Aorta (tissue), 5 donors: ENCODE measurements around the gene RASAL3. TPM values are rescaled to one million over a fixed set of nuclear protein-coding genes. Genes with fewer than 3 reads are reported as not detected.
A peak's percentile ranks its signal among the peaks of the same experiment; 100 is the strongest.

Experiments
- ATAC-seq: fragments of 200-7000 bp; cut with Tn5 transposase; one replicate; pipeline ENCODE4 v1.9.1; 2022; ENCODE audit warnings: moderate library complexity; ENCODE audit not compliant: low FRiP score
- DNase-seq, 2 donors: peaks; one replicate each; pipeline ENCODE4 v3.0.0-alpha.2; 2020
- H3K27ac ChIP-seq, 2 donors: one replicate each; pipeline ENCODE4 v1.5.1; 2013; ENCODE audit warnings: low read length in 2 of 2, mild to moderate bottlenecking in 2 of 2, moderate library complexity in 2 of 2, control low read depth in 1 of 2, inconsistent platforms in 1 of 2, low read depth in 1 of 2
- H3K27me3 ChIP-seq, 2 donors: one replicate each; pipeline ENCODE4 v1.6.1; 2013; ENCODE audit warnings: control low read depth in 1 of 2, low read length in 1 of 2, mild to moderate bottlenecking in 1 of 2, moderate library complexity in 1 of 2; ENCODE audit not compliant: insufficient read depth in 2 of 2, control insufficient read depth in 1 of 2
- H3K36me3 ChIP-seq, 2 donors: one replicate each; pipeline ENCODE4 v1.6.1; 2013; ENCODE audit warnings: control low read depth in 1 of 2, low read length in 1 of 2, mild to moderate bottlenecking in 1 of 2; ENCODE audit not compliant: insufficient read depth in 2 of 2, control insufficient read depth in 1 of 2
- H3K4me1 ChIP-seq, 2 donors: one replicate each; pipeline ENCODE4 v1.6.1; 2013; ENCODE audit warnings: low read length in 2 of 2, control low read depth in 1 of 2, mild to moderate bottlenecking in 1 of 2, moderate library complexity in 1 of 2; ENCODE audit not compliant: insufficient read depth in 2 of 2, control insufficient read depth in 1 of 2
- H3K4me3 ChIP-seq, 2 donors: one replicate each; pipeline ENCODE4 v1.5.1; 2013; ENCODE audit warnings: low read length in 2 of 2, control low read depth in 1 of 2, mild to moderate bottlenecking in 1 of 2
- H3K9me3 ChIP-seq: one replicate; pipeline ENCODE4 v1.6.1; 2013; ENCODE audit warnings: mild to moderate bottlenecking, low read length; ENCODE audit not compliant: control insufficient read depth
- WGBS, 2 donors: extraction: QIAGEN DNeasy Blood & Tissue Kit; methylation state at CpG; one replicate each; pipeline ENCODE4 v1.1.7; 2013; 5-methylcytosine and 5-hydroxymethylcytosine counted together
- intact Hi-C, 2 donors: fragments of 100-400 bp; cut with DNase I; formaldehyde crosslinking; loops; one replicate each; pipeline versions ENCODE4 v1.14.2 to v1.15.0; 2022
- long read RNA-seq, 2 donors: library from polyadenylated mRNA; unstranded; transcript quantifications; one replicate each; pipeline ENCODE4 v2.0.0, GENCODE V29; 2020 to 2021
- polyA plus RNA-seq, 2 donors: library from polyadenylated mRNA; stranded (reverse); fragments of 200-250 nt; gene quantifications; one replicate each; pipeline ENCODE4 v1.2.3, GENCODE V29; 2013
- total RNA-seq, 2 donors: library from RNA; stranded (reverse); fragmentation: NEBNext Ultra II Directional; extraction: Animal tissue kit (Norgen Biotek cat#: 25700); gene quantifications; one replicate each; pipeline ENCODE4 v1.2.1, GENCODE V29; 2021
- donor health status: healthy with polysubstance abuse.
- donor health status: Bipolar disorder and iron deficiency.
- donor health status: DM: no; HTN: no; CAD: no.
- donor health status: DM: no; HTN: no; CAD: no.
- donor health status: DM: yes; HTN: yes; CAD: no.

RASAL3 gene
- 10 to 100 TPM in 1 of 2 donors, 1 to 10 TPM in 1; 6.3 to 10.9 TPM for total RNA-seq
- polyA plus RNA-seq, result 1 to 10 TPM in 1 of 2 donors, under 1 TPM in 1; 0.90 to 3.3 TPM
- long read RNA-seq, donor 1, partial matches to known transcripts, result 5 of 6 reads
- long read RNA-seq, donor 1, other reads (novel, unspliced or antisense), result 1 of 6 reads
- long read RNA-seq, donor 2, partial matches to known transcripts, result 10 of 15 reads
- long read RNA-seq, donor 2, other reads (novel, unspliced or antisense), result 1 of 15 reads

- intact Hi-C loops, result loop anchor here in 1 of 2 donors (5.0 kb wide), 1 partner anchor 88 kb away; no protein-coding TSS in a partner anchor
- Histone ChIP-seq H3K4me3 (no peak within 1 kb of the TSS), H3K27ac (no peak within 1 kb of the TSS), H3K4me1 (no peaks in the 10 kb centered on the region), H3K36me3 (no peaks in the 10 kb centered on the region), H3K27me3 (no peaks in the 10 kb centered on the region), H3K9me3 (no peaks in the 10 kb centered on the region)
- DNase-seq, result peak; percentile 23 to 63
- 33 to 34% methylated on average over 17 of the region's 17 CpGs for WGBS, 2 donors
- no peak for ATAC-seq
These were observed at the start of gene RASAL3 for GRCh38 chr19:15464394-15465385. Gene RASAL3 (minus strand): TSS chr19:15464544. CDS start chr19:15464358, 186 bp downstream.

GRCh38 chr19:15511671-15512424, 47.5 kb upstream of the RASAL3 start:
- 92% methylated on average over 19 of the region's 19 CpGs for WGBS, 2 donors

GRCh38 chr19:15508035-15508710, 43.8 kb upstream of the RASAL3 start, which contains the start of gene CYP4F22:
Gene CYP4F22 (plus strand): TSS chr19:15508525. CDS start chr19:15525337, 16,812 bp downstream.
- H3K4me1 ChIP-seq, result no peaks in the 10 kb centered on the region
- no peak within 1 kb of the TSS for H3K4me3 ChIP-seq
- DNase-seq (no peak), ATAC-seq (no peak)
- WGBS, 2 donors, result 2 to 4% methylated on average over 43 to 52 of the region's 52 CpGs
- peaks cover 0 to 2% of the 10 kb centered on the region in 2 donors for H3K27me3 ChIP-seq
- no peak within 1 kb of the TSS for H3K27ac ChIP-seq
- no peaks in the 10 kb centered on the region for H3K9me3 ChIP-seq
- intact Hi-C loops, result no loop called here
- H3K36me3 ChIP-seq, result no peaks in the 10 kb centered on the region

More at GRCh38 chr19:15511671-15512424, 47.5 kb upstream of the RASAL3 start:
- intact Hi-C loops, result no loop called here
- ATAC-seq (no peak), DNase-seq (no peak)
- Histone ChIP-seq H3K9me3 (no peaks in the 10 kb centered on the region), H3K4me3 (no peak overlapping the region), H3K36me3 (no peaks in the 10 kb centered on the region), H3K4me1 (no peaks in the 10 kb centered on the region), H3K27me3 (no peaks in the 10 kb centered on the region), H3K27ac (no peak overlapping the region)

- intact Hi-C loops, result no loop called here
- Histone ChIP-seq H3K9me3 (no peaks in the 10 kb centered on the region), H3K27ac (no peak overlapping the region), H3K4me1 (no peaks in the 10 kb centered on the region), H3K4me3 (no peak overlapping the region), H3K27me3 (peaks cover 0 to 2% of the 10 kb centered on the region in 2 donors), H3K36me3 (no peaks in the 10 kb centered on the region)
- WGBS, 2 donors, result 62 to 65% methylated on average over 14 of the region's 14 CpGs
- DNase-seq, result no peak
- no peak for ATAC-seq
These were observed 43.0 kb upstream of the RASAL3 start for GRCh38 chr19:15507068-15508034.

GRCh38 chr19:15506074-15506571, 41.8 kb upstream of the RASAL3 start:
- H3K4me3 ChIP-seq, result no peak overlapping the region

GRCh38 chr19:15502264-15502663, 37.9 kb upstream of the RASAL3 start:
- no peak overlapping the region for H3K4me3 ChIP-seq
- no peak for DNase-seq
- H3K27me3 ChIP-seq, result peaks cover 0 to 2% of the 10 kb centered on the region in 2 donors
- H3K27ac ChIP-seq, result no peak overlapping the region
- H3K4me1 ChIP-seq, result no peaks in the 10 kb centered on the region
- intact Hi-C loops, result no loop called here
- H3K9me3 ChIP-seq, result no peaks in the 10 kb centered on the region
- WGBS, 2 donors, result 56 to 70% methylated on average over 1 of the region's 1 CpG
- ATAC-seq, result no peak
- H3K36me3 ChIP-seq, result no peaks in the 10 kb centered on the region

More at GRCh38 chr19:15506074-15506571, 41.8 kb upstream of the RASAL3 start:
- Histone ChIP-seq H3K4me1 (no peaks in the 10 kb centered on the region), H3K36me3 (no peaks in the 10 kb centered on the region), H3K27ac (no peak overlapping the region), H3K9me3 (no peaks in the 10 kb centered on the region), H3K27me3 (peaks cover 0 to 2% of the 10 kb centered on the region in 2 donors)
- intact Hi-C loops, result no loop called here
- no peak for ATAC-seq
- WGBS, 2 donors, result 75 to 78% methylated on average over 5 of the region's 5 CpGs
- no peak for DNase-seq

- intact Hi-C loops, result no loop called here
- Histone ChIP-seq H3K9me3 (no peaks in the 10 kb centered on the region), H3K4me1 (no peaks in the 10 kb centered on the region), H3K27ac (no peak overlapping the region), H3K36me3 (no peaks in the 10 kb centered on the region), H3K4me3 (no peak overlapping the region), H3K27me3 (peaks cover 0 to 2% of the 10 kb centered on the region in 2 donors)
- no peak for DNase-seq
- ATAC-seq, result no peak
- 39 to 41% methylated on average over 1 of the region's 1 CpG for WGBS, 2 donors
These were observed 37.3 kb upstream of the RASAL3 start for GRCh38 chr19:15501596-15501995.
